Measurements from ENCODE around the gene CCDC186.

DNA sequence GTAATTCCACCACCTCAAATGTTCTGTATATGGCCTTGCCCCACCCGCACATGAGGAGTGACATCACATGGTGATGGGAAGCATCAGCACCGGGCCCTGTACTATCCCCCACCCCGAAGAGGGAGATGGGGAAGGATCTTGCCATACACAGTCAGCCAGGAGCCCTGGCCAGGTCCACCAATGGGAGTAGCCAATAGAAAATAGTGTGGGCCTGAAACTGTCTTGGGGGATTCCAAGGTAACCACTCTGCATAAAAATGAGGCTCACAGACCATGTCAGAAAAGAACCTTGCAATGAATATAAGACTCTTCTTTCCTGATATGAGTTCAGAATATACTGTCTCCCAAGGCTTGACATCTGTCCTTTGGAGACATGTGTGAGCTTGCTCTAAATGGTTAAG is 79.2 kb downstream of the CCDC186 start:
- no peak for TF ChIP-seq CTCF (IDR thresholded peaks at IDR 0.05)
- TF ChIP-seq ZFX (IDR thresholded peaks at IDR 0.05; ENCODE audit: borderline replicate concordance): no peak
